NK-92 (cell line): Measurements from ENCODE around the gene HOMER2.

Source experiments
- DNase-seq: peaks from one replicate; lab custom pipeline; 2025; ENCODE audit not compliant: unreplicated experiment; lab: John Stamatoyannopoulos, UW

Gene HOMER2

DNA sequence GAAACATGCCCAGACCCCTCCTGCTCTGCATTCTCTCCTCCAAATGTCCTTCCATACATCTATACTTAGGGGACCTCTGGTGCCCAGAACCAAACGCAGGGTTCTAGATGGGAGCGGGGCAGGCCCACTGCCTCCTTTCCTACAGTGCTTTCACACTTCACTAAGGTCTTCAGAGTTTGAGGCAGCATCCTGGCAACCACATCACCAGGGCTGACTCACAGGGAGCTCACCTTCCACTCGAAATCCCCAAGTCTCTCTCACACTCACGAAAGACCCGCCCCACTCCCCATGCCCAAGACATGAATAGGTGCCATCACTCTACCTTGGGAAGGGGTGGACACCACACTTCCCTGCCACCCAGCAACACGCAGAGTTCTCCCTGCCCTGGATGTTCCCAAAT, 18.9 kb downstream of the HOMER2 start:
- DNase-seq: no peak

DNA sequence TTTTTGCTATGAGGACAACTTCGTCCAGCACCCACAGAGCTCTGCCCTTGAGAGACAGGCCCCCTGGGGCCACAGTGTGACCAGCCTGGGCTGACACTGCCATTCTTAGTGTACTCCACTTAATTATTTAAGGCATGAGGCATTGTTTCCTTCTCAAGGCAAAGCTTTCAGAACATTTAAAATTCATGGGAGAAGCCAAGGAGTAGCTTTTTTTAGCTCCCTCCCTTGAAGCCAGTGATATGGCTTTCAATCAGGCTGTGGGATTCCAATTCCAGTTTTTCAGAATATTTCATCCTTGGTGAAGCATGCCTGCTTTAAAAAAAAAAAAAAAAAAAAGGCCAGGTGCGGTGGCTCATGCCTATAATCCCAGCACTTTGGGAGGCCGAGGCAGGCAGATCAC, 21.3 kb downstream of the HOMER2 start:
- no peak for DNase-seq

DNA sequence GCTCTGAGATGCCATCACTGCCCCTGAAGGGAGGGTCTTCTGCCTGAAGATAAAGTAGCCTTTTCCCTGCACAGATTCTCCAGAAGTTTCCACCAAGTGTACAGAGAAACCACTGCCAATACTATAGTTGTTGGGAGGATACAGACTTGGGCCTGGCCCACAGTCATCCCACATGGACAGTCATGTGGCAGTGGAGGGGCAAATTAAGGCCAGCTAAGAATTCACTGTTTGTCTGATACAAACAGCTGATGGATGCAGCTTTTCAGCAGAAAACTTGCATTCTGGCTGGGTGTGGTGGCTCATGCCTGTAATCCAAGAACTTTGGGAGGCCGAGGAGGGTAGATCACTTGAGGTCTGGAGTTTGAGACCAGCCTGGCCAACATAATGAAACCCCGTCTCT, 22.1 kb downstream of the HOMER2 start:
- DNase-seq: no peak

DNA sequence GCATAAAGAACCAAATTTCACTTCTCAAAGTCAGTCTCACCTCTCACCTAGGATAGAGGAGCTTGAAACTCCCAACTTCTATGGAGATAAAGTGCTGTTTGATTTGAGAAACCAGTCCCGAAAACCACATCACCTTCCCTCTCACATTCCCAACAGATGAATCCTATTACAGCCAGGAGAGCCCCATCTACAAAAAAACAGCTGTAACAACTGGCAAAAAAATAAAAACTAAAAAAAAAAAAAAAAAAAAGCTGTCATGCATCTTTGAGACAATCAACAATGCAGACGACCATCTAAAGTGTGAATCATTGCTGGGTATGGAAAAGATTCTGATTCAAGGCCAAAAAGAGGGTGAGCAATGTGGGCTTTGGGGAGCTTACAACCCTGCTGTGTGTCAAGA, 23.8 kb downstream of the HOMER2 start:
- DNase-seq: no peak

DNA sequence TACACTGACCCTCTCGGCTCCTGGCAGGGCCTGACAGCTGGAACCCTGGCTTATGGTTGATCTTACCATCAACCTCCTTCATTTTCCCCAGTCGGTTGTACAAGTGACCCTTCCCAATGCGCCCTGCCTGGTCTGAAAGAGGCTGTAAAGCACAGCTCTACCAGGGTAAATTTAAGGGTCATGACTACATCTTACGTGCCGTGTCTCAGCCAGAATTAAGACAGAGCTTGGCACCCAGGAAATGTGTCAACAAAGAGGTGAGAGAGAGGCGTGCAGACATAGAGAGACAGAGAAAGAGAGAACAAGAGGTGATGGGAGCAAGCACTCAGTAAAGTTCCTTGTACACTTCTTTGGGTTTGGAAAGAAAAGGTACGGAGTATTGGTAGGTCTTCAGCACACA, 28.8 kb downstream of the HOMER2 start:
- no peak for DNase-seq

DNA sequence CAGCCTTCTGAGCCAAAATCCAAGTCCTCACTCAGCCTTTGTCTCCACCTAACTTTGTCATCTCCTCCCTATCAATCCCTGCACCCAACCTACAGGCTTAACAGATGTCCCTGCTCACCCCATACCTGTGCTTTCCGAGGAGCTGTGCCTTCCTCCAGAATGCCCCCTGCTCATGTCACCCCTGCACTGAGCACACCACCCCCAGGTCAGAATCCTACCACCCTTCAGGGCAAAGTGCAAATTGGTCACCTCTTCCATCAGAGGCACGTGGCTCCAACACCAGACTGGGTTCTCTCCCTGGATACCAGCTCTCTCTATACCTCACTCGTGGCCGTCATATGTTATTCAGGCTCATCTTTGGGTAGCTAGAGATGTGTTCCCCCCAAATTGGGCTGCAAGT, 29.8 kb downstream of the HOMER2 start:
- DNase-seq: no peak

DNA sequence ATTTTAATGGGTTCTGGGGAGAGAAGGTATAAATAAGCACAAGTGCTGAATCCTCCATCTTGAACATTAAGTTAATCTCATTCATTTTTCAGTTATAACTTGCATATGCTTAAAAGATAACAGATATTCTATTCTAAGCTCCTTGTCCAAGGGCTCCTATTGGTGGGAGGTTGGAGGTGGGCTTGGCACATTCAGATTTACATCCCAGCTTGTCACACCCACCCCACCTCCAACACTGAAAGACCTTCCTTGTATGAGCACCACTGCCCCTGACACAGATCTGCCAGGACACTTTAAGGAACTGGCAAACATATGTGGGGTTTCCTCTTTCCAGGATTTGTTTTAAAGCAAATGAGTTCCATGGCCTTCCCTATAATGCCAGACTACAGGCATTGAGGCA, 30.6 kb downstream of the HOMER2 start:
- DNase-seq: no peak

DNA sequence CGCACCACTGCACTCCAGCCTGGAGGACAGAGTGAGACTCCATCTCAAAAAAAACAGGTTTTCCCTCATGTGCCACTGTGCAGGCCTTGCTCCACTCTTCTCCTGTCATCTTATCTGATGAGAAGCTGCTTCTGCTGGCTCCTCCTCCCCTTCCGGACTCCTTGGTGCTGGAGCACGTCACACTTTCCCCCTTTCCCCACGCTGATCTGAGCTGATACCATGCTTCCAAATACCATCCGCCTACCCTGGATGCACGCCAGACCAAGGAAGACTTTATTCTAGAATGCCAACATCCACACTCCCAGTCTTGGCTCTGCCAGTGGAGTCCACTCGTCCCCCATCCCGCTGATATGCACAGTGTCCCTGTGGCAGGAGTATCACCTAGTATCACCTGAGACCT, 31.3 kb downstream of the HOMER2 start:
- no peak for DNase-seq

DNA sequence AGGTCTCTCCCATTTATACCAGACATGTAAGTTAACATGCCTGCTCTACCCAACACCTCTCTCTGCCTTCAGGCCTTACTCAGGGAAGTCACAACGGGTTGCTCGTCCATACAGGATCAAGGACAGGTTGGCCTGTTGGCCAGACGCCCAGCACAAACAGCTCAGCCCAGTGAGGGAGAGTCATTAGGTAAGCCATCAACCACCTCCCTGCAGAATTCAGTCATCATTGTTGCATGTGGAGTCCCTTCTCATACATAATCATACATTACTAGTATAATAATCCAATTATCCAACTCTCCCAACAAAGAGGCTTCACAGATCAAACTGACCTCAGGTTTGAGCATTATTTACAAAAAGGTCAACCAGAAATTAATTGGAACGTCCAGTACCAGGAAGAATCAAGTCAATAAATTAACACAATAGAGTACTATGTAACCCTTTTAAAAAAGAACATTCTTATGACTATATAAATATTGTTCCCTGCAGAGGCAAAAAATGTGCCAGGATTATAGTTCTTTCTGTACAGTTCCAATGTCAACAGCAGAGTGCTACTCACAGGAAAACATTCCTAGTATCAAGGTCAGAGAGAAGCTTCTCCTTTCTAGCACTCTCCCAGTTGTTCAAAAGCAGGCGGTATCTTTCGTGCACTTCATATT, 33.2 kb downstream of the HOMER2 start:
- DNase-seq: no peak

DNA sequence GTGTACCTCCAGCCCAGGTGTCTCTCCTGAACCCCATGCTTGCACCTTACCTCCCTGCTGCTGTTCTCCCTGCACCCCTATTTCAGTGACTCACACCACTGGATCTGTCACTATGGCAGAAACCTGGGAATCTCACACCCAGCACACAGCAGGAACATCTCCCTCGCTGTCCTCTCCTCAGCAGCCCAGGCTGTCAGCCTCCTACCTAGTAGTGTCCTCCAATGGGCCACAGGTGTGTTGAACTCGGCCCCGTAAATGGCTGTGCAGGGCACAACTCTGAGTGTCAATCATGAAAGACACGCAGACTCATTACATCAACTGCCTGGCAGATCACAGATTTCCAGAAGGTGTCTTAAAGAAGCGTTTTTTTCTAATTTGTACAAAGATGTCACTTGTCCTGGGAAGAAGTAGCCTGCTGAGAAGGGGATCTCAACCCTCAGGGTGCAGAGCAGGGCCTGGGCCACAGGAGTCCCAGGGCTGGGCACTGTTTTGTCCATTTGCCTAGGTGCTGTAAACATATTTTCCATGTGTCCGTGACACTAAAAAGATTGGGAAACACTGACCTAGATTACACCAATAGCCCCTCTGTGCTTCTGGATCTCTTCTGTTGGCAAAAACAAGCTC, 33.8 kb downstream of the HOMER2 start:
- DNase-seq: no peak

DNA sequence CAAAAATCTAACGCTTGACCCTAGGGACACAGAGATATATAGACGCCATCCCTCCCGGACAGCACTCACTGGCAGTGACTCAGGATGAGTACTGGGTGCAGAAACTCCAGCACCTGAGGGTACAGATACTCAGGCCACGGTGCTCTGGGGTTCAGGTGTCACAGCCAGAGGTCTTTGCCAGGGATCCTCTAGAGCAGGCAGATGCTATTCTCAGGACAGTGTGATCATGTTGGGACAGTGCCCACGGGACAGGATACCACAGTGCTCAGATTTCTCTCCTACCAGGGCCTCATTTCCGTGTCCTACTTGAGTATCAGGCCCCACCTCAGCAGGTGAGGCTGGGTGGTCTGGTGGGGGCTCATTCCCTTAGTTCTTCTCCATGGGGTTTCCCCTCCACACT, 34.4 kb downstream of the HOMER2 start:
- DNase-seq: no peak

DNA sequence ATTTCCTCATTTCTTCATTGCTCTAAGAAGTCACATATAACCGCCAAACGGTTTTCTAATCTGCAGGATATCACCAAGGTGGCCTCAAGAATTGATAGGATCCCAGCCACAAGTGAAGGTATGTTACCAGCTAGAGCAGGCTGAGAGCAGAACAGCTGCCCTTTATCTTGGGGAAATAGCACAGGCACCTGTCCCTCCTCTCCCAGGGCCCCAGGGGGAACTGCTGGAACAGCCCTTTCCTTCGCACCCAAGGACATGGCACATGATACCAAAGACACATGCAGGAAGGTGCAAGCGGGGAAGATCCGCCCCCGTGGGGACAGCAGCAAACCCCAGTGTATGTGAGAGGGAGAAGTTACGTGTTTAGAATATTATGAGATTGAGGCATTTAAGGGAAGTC, 35.3 kb downstream of the HOMER2 start:
- DNase-seq: no peak

DNA sequence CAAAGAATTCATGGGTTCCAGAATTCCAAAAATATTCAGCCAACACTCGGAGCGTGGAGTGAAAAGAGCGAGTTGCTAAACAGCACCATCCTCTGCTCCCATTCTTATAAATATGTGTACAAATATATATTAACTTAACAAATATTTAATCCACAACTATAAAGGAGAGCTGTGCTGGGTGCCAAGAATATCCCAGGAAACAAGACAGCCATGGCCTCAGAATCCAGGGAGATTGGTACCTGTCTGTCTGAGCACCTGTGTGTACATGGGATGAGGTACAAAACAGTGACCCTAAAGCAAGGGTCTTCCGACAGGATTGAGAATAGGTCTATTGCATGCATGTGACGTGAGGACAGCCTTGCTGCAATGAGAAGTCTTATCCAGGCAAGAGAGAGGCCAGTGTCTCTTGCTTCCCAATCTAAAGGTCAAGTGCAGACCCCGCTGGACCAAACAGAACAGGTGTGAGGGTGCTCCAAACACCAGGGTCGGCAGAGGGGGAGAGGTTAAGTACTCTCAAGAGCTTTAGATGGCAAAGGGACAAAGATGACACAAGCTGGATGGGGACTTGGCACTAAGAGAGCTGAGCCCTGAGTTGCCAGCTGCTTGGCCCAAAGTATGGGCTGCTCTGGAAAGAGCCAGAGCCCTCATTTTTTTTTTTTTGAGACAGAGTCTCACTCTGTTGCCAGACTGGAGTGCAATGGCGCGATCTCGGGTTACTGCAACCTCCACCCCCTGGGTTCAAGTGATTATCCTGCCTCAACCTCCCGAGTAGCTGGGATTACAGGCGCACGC, 36.2 kb downstream of the HOMER2 start:
- DNase-seq: no peak

DNA sequence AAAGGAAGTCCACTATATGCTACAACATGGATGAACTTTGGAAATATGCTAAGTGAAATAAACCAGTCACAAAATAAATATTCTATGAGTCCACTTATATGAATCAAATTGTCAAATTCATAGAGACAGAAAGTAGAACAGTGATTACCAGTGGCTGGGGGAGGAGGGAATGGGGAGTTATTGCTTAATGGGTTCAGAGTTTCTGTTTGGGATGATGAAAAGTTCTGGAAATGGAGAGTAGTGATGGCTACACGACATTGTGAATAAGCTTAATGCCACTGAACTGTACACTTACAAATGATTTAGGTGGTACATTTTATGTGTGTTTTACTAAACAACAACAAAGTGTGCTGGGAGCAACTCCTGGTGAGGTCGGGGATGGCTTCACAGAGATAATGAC, 38.1 kb downstream of the HOMER2 start:
- DNase-seq: no peak

DNA sequence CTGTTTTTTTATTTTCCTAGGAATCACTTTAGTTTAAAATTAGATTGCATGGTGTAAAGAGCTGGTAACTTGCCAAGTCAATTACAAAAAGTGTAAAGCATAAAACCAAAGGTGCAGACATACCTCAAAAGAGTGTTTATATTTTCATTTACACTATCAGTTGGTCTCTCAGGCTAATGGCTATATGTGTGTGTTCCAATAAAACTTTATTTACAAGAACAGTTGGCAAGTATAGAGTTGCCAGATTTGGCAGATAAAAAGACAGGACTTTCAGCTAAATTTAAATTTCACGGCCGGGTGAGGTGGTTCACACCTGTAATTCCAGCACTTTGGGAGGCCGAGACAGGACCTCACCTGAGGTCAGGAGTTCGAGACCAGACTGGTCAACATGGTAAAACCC, 41.1 kb downstream of the HOMER2 start:
- no peak for DNase-seq

DNA sequence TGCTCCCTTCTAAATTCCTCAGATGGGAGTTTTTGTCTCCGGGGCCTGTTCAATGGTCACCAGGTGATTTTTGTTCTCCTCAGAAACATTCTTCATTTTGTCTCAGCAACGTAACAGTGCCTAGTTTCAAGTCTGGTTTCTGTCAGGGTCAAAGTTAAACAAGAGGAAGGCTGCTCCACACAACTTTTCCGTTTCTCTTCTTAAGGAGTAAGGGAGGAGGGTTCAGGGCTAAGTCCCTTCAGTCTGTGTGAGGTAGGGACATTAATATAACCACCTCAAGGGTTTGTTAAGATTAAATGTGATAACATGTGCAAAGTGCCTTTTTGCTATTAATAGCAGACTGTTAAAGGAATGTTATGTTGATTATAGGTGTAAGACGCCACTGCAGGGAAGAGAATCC, 41.8 kb downstream of the HOMER2 start:
- DNase-seq: no peak

DNA sequence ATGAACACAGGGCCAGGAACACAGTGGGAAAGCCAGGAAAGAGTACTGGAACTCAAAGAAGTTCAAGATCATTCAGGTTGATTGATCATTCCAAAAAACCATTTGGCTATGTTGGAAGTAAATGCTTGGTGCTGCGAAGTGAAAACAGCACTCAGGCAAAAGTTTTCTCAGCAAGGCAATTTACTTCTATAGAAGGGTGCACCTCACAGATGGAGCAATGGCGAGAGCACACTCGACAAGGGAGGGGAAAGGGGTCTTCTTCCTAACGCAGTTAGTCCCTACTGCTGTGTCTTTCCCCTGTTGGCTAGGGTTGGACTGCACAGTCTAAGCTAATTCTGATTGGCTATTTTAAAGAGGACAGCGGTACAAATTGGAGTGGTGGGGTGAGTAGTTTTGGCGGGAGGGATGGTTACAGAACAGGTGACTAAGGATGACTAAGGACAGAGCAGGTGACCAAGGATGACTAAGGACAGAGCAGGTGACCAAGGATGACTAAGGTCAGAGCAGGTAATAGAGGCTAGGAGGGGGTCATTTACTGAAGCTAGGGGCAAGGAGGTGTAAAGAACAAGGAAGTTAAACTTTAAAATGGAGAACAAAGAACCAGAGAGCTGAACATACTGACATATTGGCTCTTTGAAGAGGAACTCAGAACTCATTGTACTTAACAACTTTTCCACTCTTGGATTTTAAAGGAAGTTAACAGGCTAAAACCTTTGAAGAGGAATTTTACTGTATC, 43.3 kb downstream of the HOMER2 start:
- DNase-seq: no peak

DNA sequence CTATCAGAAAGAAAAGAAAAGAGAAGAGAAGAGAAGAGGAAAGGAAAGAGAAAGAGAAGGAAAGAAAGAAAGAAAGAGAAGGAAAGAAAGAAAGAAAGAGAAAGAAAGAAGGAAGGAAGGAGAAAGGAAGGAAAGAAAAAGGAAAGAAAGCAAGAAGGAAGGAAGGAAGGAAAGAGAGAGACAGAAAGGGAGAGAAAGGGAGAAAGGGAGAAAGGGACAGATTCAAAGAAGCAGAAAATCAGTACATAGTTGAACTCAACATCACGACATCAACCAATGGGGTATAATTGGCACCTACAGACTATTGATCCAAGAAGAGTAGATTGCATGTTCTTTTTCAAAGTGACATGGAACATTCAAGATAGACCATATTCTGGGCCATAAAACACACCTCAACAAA, 45.2 kb downstream of the HOMER2 start:
- DNase-seq: no peak

DNA sequence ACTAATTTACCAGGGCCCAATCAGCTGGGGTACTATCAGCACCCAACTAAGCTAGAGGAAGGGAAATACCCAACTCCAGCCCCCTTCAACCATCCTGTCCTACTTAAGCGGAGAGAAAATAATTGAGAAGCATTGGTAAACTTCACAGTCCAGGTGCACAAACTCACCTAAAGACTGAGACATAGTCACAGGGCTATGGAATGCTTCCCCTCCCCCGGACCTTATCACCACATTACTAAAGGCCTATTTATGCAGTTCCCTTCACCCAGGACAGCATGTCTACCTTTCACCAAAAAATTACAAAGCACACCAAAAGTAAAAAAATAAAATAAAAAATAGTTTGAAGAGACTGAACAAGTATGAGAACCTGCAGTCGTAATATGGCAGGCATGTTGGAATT, 47.9 kb downstream of the HOMER2 start:
- DNase-seq: no peak

DNA sequence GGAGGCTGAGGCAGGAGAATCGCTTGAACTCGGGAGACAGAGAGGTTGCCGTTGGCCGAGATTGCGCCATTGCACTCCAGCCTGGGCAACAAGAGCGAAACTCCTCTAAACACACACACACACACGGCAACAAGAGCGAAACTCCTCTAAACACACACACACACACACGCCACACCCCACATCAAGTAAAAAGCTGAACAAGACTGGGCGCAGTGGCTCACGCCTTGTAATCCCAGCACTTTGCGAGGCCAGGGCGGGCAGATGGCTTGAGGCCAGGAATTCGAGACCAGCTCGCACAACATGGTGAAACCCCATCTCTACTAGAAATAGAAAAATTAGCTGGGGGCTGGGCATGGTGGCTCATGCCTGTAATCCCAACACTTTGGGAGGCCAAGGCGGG, 49.0 kb downstream of the HOMER2 start:
- DNase-seq: no peak

DNA sequence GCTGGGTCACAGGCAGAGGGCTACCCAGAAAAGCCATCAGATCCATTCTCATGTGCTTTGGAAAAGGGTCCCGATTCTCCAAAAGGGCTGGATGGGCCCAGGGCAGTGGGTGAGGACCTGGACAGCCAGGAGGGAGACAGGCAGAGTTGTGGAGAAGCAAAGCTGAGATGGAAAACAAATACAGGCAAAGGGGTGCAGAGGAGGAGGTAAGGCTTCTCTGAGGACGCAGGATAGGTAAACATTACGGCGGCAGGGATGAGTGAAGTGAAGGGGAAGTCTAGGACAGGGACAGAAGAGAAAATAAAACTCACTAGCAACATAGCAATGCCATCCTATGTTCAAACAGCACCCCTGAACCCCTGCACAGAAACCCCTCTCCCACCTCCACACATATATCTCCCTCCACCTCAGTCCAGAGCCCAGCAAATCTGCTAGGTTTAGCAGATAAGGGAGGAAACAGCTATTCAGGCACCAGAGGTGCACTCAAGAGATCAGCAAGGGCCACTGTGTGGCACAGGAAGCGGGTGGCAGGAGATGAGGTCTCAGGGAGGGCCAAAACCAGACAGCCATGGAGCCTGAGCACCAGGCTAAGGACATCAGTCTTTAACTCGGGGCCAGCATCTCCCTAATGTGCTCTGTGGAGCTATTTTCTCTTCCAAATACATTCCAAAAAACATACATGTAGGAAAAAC, 51.3 kb downstream of the HOMER2 start:
- no peak for DNase-seq
